Activated CD4-positive, alpha-beta memory T cell treated with anti-CD3 and anti-CD28 coated beads for 36 hours (primary cell): ENCODE data around the gene NFASC. TPM values are rescaled to one million over a fixed set of nuclear protein-coding genes. Genes with fewer than 3 reads are reported as not detected.
A peak's percentile ranks its signal among the peaks of the same experiment; 100 is the strongest.

ENCODE experiments used
- CTCF ChIA-PET: fragments of 350-600 bp; sonication (Branson Sonifier 250); formaldehyde crosslinking; loops from one replicate; lab custom pipeline; 2021; ENCODE audit warnings: antibody characterized with exemption, inconsistent platforms; lab: Charles Lee
- POLR2A ChIA-PET: fragments of 350-600 bp; sonication (Branson Sonifier 250); formaldehyde crosslinking; loops from one replicate; lab custom pipeline; 2021; ENCODE audit warnings: antibody characterized with exemption; lab: Charles Lee
- DNase-seq: peaks from one replicate; pipeline ENCODE4 v3.0.0-alpha.2; 2020
- H3K27ac Mint-ChIP-seq: one replicate; pipeline ENCODE4 v1.8.0; 2021; ENCODE audit warnings: mixed read lengths
- H3K27me3 Mint-ChIP-seq: one replicate; pipeline ENCODE4 v1.8.0; 2021; ENCODE audit warnings: mixed read lengths
- H3K36me3 Mint-ChIP-seq: one replicate; pipeline ENCODE4 v1.8.0; 2021; ENCODE audit warnings: mixed read lengths
- H3K4me1 Mint-ChIP-seq: one replicate; pipeline ENCODE4 v1.8.0; 2021; ENCODE audit warnings: low read depth, mixed read lengths
- H3K4me3 Mint-ChIP-seq: one replicate; pipeline ENCODE4 v1.8.0; 2021; ENCODE audit warnings: mild to moderate bottlenecking, mixed read lengths
- H3K9me3 Mint-ChIP-seq: one replicate; pipeline ENCODE4 v1.8.0; 2021; ENCODE audit warnings: mixed read lengths
- intact Hi-C: fragments of 100-400 bp; cut with micrococcal nuclease; formaldehyde crosslinking; loops from one replicate; pipeline ENCODE4 v1.15.1; 2023
- total RNA-seq, 2 experiments: library from RNA; stranded (reverse); gene quantifications; one replicate each; pipeline ENCODE4 v1.2.3, GENCODE V29; 2021

Gene NFASC
- total RNA-seq, 2 experiments from 2014 or later = 0.24 to 0.27 TPM

DNA sequence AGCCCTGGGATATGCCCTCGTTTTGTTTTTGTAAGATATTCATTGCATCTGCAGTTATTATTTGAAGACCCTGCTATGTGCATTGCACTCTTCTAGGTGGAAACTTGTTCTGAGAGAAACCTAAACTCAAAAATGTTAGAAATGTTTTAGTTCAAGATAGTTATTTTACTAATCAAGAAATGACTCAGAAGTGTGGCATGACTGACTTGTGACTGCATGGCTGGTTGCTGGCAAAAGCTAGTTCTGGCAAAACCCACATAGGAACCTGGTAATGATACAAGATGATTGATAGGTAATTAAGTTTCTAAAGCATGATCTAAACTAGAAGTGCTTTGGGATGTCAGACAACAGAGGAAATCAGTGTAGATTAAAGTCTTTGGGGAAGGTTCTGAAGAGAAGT is 33.8 kb upstream of the NFASC start:
- H3K9me3 Mint-ChIP-seq = no peaks in the 10 kb centered on the region
- no peak overlapping the region for H3K4me3 Mint-ChIP-seq
- H3K36me3 Mint-ChIP-seq = no peaks in the 10 kb centered on the region
- DNase-seq = no peak
- H3K4me1 Mint-ChIP-seq = no peaks in the 10 kb centered on the region
- intact Hi-C loops = no loop called here
- H3K27ac Mint-ChIP-seq = no peak overlapping the region
- H3K27me3 Mint-ChIP-seq = peaks cover 34% of the 10 kb centered on the region
- CTCF ChIA-PET = interaction anchor here (1.7 kb wide), 1 partner anchor 30 kb away, joined by 5 read pairs; no protein-coding TSS in a partner anchor
- POLR2A ChIA-PET = no interaction called here

DNA sequence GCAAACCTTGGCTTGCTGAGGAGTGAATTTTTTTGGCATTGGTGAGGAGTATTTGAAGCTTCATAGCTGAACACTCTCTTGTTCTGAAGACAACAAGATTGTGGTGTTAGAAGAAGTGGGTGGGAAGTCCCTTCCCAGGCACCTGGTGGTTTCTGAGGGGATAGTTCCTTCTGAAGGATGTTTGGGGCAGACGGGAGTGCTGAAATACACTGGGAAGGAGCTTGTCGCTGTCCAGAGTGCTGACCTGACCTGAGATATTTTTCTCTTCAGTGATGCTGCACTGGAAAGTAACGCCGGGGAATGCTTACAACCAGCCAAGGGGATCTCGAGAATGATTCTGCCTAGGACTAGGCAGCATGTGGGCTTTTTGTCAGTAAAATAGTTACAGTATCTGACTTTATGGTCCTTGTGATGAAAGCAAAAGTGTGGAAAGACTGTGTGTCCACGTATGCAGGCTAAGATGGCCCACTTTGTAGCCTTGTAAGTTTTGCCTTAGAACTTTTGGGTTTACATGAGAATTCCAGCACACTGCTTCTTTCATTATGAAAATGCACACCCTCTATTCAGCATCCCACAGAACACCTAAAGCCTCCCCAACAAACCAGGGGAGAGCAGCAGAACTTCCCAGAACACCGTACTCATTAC is 33.1 kb upstream of the NFASC start:
- intact Hi-C loops = no loop called here
- CTCF ChIA-PET = interaction anchor here (1.7 kb wide), 1 partner anchor 31 kb away, joined by 5 read pairs; no protein-coding TSS in a partner anchor
- POLR2A ChIA-PET = no interaction called here
- peaks cover 29% of the 10 kb centered on the region for H3K27me3 Mint-ChIP-seq
- no peaks in the 10 kb centered on the region for H3K9me3 Mint-ChIP-seq
- H3K4me3 Mint-ChIP-seq = no peak overlapping the region
- no peak overlapping the region for H3K27ac Mint-ChIP-seq
- no peaks in the 10 kb centered on the region for H3K4me1 Mint-ChIP-seq
- peak; percentile 39 for DNase-seq
- H3K36me3 Mint-ChIP-seq = no peaks in the 10 kb centered on the region

DNA sequence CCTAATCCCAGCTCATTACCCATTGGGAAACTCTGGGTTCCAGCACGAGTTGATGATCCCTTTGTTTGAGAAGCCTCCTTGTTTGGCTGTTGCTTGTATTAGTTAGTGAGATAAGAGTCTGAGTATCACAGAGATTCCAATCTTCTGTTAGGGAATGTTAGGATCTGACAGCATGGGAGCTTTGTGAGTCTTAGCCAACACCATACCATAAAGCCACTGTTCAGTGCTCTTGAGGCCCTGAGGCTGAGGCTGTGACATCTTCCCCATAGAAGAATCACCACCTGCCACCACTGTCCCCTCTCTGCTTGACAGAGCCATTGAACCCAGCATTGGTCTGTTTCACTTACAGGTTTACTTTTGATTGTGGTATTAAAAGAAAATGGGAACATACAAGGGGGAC is 29.3 kb upstream of the NFASC start:
- DNase-seq = no peak
- Mint-ChIP-seq H3K4me1 (no peaks in the 10 kb centered on the region), H3K36me3 (no peaks in the 10 kb centered on the region), H3K4me3 (no peak overlapping the region), H3K27ac (no peak overlapping the region), H3K9me3 (no peaks in the 10 kb centered on the region), H3K27me3 (peaks cover 17% of the 10 kb centered on the region)
- intact Hi-C loops = no loop called here
- ChIA-PET POLR2A (no interaction called here), CTCF (interaction anchor here (0.9 to 1.2 kb wide), 2 partner anchors 35 to 589 kb away, joined by 3 to 5 read pairs; no protein-coding TSS in a partner anchor)

GRCh38 chr1:204841798-204842197 is 28.9 kb upstream of the NFASC start:
- Mint-ChIP-seq H3K4me1 (no peaks in the 10 kb centered on the region), H3K27me3 (peaks cover 17% of the 10 kb centered on the region), H3K9me3 (no peaks in the 10 kb centered on the region), H3K4me3 (no peak overlapping the region), H3K27ac (no peak overlapping the region), H3K36me3 (no peaks in the 10 kb centered on the region)
- ChIA-PET POLR2A (no interaction called here), CTCF (interaction anchor here (0.6 to 1.2 kb wide), 3 partner anchors 35 to 1097 kb away, joined by 3 to 5 read pairs (median 3); no protein-coding TSS in a partner anchor)
- no peak for DNase-seq
- intact Hi-C loops = no loop called here

DNA sequence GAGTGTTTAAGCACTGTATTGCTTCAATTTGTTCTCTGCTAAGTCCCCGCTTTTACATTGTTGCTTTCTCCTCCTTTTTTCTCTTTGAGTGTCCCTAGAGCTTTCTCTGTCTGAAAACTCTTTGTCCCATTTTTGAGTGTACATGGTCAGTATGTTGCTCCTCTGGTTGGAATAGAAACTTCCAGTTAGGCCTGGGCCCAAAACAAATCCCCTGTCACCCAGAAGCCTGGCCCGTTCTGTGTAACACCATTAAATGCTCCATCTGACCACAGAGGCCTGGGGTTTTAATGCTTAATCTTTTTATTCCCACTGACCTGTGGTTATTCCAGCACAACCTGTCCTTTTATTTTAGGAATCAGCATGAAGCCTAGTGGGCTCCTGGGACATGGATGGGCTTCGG is 28.3 kb upstream of the NFASC start:
- Mint-ChIP-seq H3K36me3 (no peaks in the 10 kb centered on the region), H3K4me3 (no peak overlapping the region), H3K27ac (no peak overlapping the region), H3K4me1 (no peaks in the 10 kb centered on the region), H3K27me3 (peaks cover 13% of the 10 kb centered on the region), H3K9me3 (no peaks in the 10 kb centered on the region)
- DNase-seq = no peak
- CTCF ChIA-PET = interaction anchor here (0.6 kb wide), 1 partner anchor 1098 kb away, joined by 3 read pairs; no protein-coding TSS in a partner anchor
- POLR2A ChIA-PET = no interaction called here
- intact Hi-C loops = no loop called here

DNA sequence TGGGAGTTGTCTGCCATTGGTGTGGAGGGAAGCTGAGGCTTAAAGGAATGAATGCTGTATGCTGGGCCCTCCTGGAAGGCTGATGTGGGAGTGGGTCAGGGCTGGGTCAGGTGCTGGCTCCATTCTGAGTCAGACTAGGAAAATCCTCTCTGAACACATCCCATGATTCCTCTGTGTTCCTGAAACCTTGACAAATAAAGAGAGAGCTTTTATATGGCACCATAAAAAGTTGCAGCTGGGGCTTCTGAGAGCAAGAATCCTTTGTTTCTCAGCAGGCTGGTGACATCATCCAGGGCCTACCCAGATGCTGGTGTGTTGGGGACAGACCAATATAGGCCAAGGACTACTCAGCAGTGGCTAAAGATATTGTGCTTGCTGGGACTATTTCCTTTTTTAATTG is 27.8 kb upstream of the NFASC start:
- Mint-ChIP-seq H3K4me1 (no peaks in the 10 kb centered on the region), H3K4me3 (no peak overlapping the region), H3K27ac (no peak overlapping the region), H3K27me3 (peaks cover 8% of the 10 kb centered on the region), H3K9me3 (no peaks in the 10 kb centered on the region), H3K36me3 (no peaks in the 10 kb centered on the region)
- DNase-seq = no peak
- intact Hi-C loops = no loop called here
- POLR2A ChIA-PET = no interaction called here
- CTCF ChIA-PET = no interaction called here

DNA sequence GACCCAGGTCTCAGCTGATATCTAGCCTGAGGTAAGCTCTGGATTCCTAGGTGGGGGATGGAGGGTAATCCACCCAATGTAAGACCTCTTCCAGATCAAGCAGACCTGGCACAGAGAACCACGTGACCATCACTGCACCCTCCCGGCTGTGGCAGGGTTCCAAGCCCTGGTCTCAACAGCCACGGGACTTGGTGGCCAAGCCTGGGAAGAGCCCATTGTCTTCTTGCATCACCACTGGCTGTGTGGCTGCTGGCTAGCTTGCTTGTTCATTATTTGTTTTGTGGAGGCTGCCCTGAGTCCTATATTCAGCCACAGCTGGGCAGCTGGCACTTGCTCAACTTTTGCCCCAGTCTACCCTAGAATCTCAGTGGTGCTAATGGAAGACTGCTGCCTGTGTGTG is 24.1 kb upstream of the NFASC start:
- Mint-ChIP-seq H3K27ac (no peak overlapping the region), H3K36me3 (no peaks in the 10 kb centered on the region), H3K4me1 (no peaks in the 10 kb centered on the region), H3K27me3 (peaks cover 1% of the 10 kb centered on the region), H3K4me3 (no peak overlapping the region), H3K9me3 (no peaks in the 10 kb centered on the region)
- CTCF ChIA-PET = no interaction called here
- POLR2A ChIA-PET = no interaction called here
- DNase-seq = no peak
- intact Hi-C loops = no loop called here

DNA sequence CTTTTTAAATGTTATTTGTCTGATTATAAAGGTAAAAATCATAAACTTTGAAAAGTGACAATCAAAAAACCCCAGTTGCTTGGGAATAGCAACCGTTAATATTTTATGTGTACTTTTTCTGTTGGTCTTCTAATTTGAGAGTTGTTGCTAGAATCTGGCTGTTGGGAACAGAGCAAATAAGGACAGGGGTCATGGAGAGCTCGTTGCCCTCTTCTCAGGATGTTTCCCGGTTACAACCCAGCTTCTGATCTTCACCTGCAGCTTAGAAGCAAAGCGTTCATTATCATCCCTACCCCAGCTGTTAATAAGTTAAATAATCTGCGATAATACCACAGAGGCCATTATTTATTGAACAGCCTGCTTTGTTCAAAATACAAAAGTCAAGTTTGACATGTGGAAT is 22.1 kb upstream of the NFASC start:
- no peak overlapping the region for H3K27ac Mint-ChIP-seq
- no peaks in the 10 kb centered on the region for H3K4me1 Mint-ChIP-seq
- H3K36me3 Mint-ChIP-seq = no peaks in the 10 kb centered on the region
- CTCF ChIA-PET = no interaction called here
- no peak overlapping the region for H3K4me3 Mint-ChIP-seq
- intact Hi-C loops = no loop called here
- POLR2A ChIA-PET = no interaction called here
- peaks cover 1% of the 10 kb centered on the region for H3K27me3 Mint-ChIP-seq
- H3K9me3 Mint-ChIP-seq = no peaks in the 10 kb centered on the region
- no peak for DNase-seq

DNA sequence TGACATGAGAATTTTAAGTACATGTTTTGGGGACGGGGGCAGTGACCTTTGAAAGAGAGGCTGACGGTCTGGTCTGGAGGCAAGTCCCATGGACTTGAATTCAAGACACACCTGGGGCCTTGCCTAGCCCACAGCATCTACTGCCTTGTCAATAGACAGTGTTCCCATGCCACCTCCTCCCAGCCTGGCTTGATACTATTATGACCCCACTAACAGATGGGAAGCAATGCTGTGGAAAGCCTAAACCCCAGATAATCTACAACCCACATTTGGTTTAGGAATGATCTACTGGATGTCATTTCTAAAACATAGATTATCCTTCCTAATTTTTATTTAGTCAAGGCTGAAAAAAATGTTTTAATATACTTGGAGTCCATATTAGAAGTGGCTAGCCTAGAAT is 17.8 kb upstream of the NFASC start:
- no peaks in the 10 kb centered on the region for H3K36me3 Mint-ChIP-seq
- no peak for DNase-seq
- intact Hi-C loops = no loop called here
- peaks cover 5% of the 10 kb centered on the region for H3K27me3 Mint-ChIP-seq
- H3K4me1 Mint-ChIP-seq = no peaks in the 10 kb centered on the region
- H3K27ac Mint-ChIP-seq = no peak overlapping the region
- no peaks in the 10 kb centered on the region for H3K9me3 Mint-ChIP-seq
- no peak overlapping the region for H3K4me3 Mint-ChIP-seq
- ChIA-PET POLR2A (no interaction called here), CTCF (no interaction called here)

- H3K4me3 Mint-ChIP-seq = no peak overlapping the region
- no peaks in the 10 kb centered on the region for H3K4me1 Mint-ChIP-seq
- intact Hi-C loops = no loop called here
- H3K27ac Mint-ChIP-seq = no peak overlapping the region
- H3K27me3 Mint-ChIP-seq = peaks cover 5% of the 10 kb centered on the region
- POLR2A ChIA-PET = no interaction called here
- H3K36me3 Mint-ChIP-seq = no peaks in the 10 kb centered on the region
- CTCF ChIA-PET = no interaction called here
- no peak for DNase-seq
- H3K9me3 Mint-ChIP-seq = no peaks in the 10 kb centered on the region
Measured at GRCh38 chr1:204853436-204853835, 17.2 kb upstream of the NFASC start.

DNA sequence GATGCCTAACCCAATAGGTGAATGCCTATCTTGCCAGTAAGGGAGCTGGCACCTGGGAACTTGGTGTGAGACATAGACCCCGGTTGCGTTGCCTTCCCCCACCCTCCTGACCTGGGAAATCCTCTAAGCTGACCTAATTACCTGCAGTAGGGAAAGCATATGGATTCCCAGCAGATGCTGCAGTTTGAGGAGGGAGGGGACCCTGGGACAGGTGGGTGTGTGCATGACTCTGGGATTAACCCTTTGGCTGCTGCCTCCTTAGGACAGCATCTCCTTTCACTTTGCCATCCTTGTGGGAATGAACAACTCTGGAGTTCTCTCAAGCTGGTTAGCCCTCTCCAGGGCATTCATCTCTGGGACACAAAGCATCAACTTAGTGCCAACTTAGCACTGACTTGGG is 16.4 kb upstream of the NFASC start:
- no peaks in the 10 kb centered on the region for H3K9me3 Mint-ChIP-seq
- H3K4me3 Mint-ChIP-seq = no peak overlapping the region
- H3K36me3 Mint-ChIP-seq = no peaks in the 10 kb centered on the region
- intact Hi-C loops = no loop called here
- peaks cover 7% of the 10 kb centered on the region for H3K27me3 Mint-ChIP-seq
- H3K4me1 Mint-ChIP-seq = no peaks in the 10 kb centered on the region
- no peak overlapping the region for H3K27ac Mint-ChIP-seq
- CTCF ChIA-PET = no interaction called here
- POLR2A ChIA-PET = no interaction called here
- no peak for DNase-seq

DNA sequence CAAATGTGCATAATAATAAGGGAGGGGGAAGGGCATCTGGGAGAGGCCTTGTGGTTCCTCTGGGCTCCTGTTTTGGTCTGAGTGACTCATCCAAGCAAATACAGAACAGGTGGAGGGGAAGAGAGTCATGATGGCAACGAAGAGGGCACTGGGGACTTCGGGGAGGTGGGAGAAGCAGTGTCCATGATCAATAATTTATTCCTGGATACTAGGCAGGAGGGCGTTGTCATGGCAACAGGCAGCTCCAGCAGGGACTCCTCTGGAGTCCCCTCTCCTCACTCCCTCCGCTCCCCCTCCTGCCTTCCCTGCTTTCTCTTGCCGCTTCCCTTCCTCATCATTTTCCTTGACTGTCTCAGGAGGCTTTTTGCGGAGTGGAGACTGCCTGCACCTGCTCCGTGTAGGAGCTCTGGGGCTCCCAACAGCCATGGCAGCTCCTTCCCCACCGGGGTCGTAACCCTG is 12.3 kb upstream of the NFASC start:
- no peak overlapping the region for H3K4me3 Mint-ChIP-seq
- no peaks in the 10 kb centered on the region for H3K36me3 Mint-ChIP-seq
- POLR2A ChIA-PET = no interaction called here
- H3K9me3 Mint-ChIP-seq = no peaks in the 10 kb centered on the region
- H3K4me1 Mint-ChIP-seq = no peaks in the 10 kb centered on the region
- H3K27ac Mint-ChIP-seq = no peak overlapping the region
- peaks cover 9% of the 10 kb centered on the region for H3K27me3 Mint-ChIP-seq
- DNase-seq = no peak
- intact Hi-C loops = no loop called here
- CTCF ChIA-PET = interaction anchor here (0.7 kb wide), 1 partner anchor 51 kb away, joined by 3 read pairs; no protein-coding TSS in a partner anchor

DNA sequence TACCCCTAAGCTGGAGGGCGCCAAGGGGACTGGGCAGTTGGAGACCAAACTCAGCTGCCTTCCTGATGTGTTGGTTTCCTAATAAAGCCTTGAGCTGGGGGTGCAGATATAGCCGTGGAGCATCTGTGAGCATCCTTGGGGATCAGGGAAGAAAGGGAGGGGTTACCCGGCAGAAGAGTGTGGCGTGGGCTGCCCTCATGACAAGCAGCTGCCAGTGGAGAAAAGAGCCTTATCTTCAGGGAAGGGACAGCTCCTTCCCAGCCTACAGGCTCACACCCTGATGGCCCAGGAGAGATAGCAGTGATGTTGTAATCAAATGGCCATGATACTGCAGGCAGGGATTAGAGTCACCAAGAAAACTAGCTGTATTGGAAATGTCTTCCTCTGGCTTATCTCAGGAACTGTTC is 10.8 kb upstream of the NFASC start:
- Mint-ChIP-seq H3K36me3 (no peaks in the 10 kb centered on the region), H3K9me3 (no peaks in the 10 kb centered on the region), H3K27me3 (peaks cover 11% of the 10 kb centered on the region), H3K27ac (no peak overlapping the region), H3K4me1 (no peaks in the 10 kb centered on the region), H3K4me3 (no peak overlapping the region)
- DNase-seq = no peak
- CTCF ChIA-PET = no interaction called here
- intact Hi-C loops = no loop called here
- POLR2A ChIA-PET = no interaction called here
